ENCODE results near the gene ITPR3.

DNA sequence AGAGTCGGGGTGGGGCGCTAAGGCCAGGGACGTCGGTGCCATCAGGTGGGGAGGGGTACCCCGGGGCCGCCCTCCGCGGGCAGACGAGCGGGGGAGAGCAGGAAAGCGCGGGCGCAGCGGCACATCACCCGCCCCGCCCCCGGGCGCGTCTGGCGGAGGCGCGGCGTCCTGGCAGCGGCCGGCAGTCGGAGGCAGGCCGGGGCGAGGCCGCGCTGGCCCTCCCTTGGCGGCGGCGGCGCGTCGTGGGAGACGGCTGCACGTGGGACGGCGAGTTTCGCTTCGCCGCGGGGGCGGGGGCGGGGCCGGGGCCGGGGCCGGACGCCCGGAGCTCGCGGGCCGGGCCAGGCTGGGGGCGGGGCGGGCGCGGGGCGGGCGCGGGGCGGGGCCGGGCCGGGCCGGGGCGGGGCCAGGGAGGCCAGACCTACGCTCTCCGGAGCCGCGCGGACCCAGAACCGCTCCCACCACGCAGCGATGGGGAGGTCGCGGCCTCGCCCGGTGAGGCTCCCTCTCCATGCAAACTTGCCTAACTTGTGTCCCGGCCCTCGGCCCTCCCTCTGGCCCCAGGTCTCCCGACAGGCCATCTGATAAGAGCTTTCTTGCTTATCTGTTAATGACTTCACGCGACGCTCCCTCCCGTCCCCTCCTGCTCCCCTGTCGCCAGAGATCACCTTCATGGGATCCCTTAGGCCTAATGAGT lies 12.5 kb downstream of the ITPR3 start:
- TF ChIP-seq POLR2A (IDR thresholded peaks at IDR 0.05) = no peak
- TF ChIP-seq, protein P1, sequence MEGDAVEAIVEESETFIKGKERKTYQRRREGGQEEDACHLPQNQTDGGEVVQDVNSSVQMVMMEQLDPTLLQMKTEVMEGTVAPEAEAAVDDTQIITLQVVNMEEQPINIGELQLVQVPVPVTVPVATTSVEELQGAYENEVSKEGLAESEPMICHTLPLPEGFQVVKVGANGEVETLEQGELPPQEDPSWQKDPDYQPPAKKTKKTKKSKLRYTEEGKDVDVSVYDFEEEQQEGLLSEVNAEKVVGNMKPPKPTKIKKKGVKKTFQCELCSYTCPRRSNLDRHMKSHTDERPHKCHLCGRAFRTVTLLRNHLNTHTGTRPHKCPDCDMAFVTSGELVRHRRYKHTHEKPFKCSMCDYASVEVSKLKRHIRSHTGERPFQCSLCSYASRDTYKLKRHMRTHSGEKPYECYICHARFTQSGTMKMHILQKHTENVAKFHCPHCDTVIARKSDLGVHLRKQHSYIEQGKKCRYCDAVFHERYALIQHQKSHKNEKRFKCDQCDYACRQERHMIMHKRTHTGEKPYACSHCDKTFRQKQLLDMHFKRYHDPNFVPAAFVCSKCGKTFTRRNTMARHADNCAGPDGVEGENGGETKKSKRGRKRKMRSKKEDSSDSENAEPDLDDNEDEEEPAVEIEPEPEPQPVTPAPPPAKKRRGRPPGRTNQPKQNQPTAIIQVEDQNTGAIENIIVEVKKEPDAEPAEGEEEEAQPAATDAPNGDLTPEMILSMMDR (IDR thresholded peaks at IDR 0.05) = no peak
